ENCODE data around the gene MAPK7. TPM values are rescaled to one million over a fixed set of nuclear protein-coding genes. Genes with fewer than 3 reads are reported as not detected.

MAPK7 gene
- total and polyA plus RNA-seq, 10 of the 15 experiments (the other 5 are each of a cell fraction or from before 2014, with no cell fraction given), result 0.37 to 13.5 (median 5.6) TPM

GRCh38 chr17:19331134-19331533 lies 47.2 kb upstream of the MAPK7 start (continued):
- TF ChIP-seq ZNF687 (IDR thresholded peaks at IDR 0.05) (no peak), CEBPB (IDR thresholded peaks at IDR 0.05; ENCODE audit: borderline replicate concordance in 1 of 2, low read depth in 2 of 2, low read length in 2 of 2) (no peak), ZZZ3 (IDR thresholded peaks at IDR 0.05; ENCODE audit: control insufficient read depth, insufficient read length, low read depth) (no peak), ZNF24 (IDR thresholded peaks at IDR 0.05) (no peak), CUX1 (IDR thresholded peaks at IDR 0.05; ENCODE audit: insufficient replicate concordance, low read depth, low read length) (no peak), KAT2A (conservative IDR thresholded peaks at IDR 0.05; ENCODE audit: control insufficient read depth, low read depth, low read length) (no peak), USF2 (IDR thresholded peaks at IDR 0.05; ENCODE audit: borderline replicate concordance, low read depth, low read length) (no peak), NR2C2 (IDR thresholded peaks at IDR 0.05; ENCODE audit: borderline replicate concordance, control insufficient read depth, insufficient read length, low read depth) (no peak), TCF12 (IDR thresholded peaks at IDR 0.05; ENCODE audit: low read depth, low read length) (no peak), BCL3 (IDR thresholded peaks at IDR 0.05; ENCODE audit: borderline replicate concordance, insufficient read depth, low read depth, low read length, poor library complexity, severe bottlenecking) (no peak)
